Breast epithelium (tissue), 4 donors: ENCODE results near the gene GIPR. TPM values are rescaled to one million over a fixed set of nuclear protein-coding genes. Genes with fewer than 3 reads are reported as not detected.
"Not testable (repeated sequence)": the region's sequence is repeated elsewhere in the genome, so short reads cannot be mapped to it uniquely, and the experiment has no call there.

Source experiments
- DNase-seq, 2 donors: peaks; one replicate each; pipeline ENCODE4 v3.0.0-alpha.2; 2019; ENCODE audit warnings: low spot score in 2 of 2
- H3K27ac ChIP-seq, 2 donors: fragments of 200-600 bp; sonication (generic) in 1 of 2; one replicate each; pipeline ENCODE4 v1.5.1; 2016 to 2019; ENCODE audit warnings: mild to moderate bottlenecking in 1 of 2
- H3K27me3 ChIP-seq, 2 donors: fragments of 200-600 bp; sonication (generic) in 1 of 2; one replicate each; pipeline versions ENCODE4 v1.5.1 to v1.6.0; 2017 to 2019; ENCODE audit warnings: control low read depth in 1 of 2, mild to moderate bottlenecking in 1 of 2
- H3K36me3 ChIP-seq: fragments of 200-600 bp; one replicate; pipeline ENCODE4 v1.5.1; 2019
- H3K4me1 ChIP-seq, 2 donors: fragments of 200-600 bp; sonication (generic); one replicate each; pipeline ENCODE4 v1.5.1; 2016 to 2019; ENCODE audit warnings: control low read depth in 1 of 2
- H3K4me3 ChIP-seq, 3 donors: fragments of 200-600 bp; sonication (generic); 1 replicate in 2 of 3; 2 replicates in 1 of 3; pipeline ENCODE4 v1.5.1; 2016 to 2019; ENCODE audit warnings: mild to moderate bottlenecking in 3 of 3, moderate library complexity in 2 of 3
- H3K9me3 ChIP-seq, 2 donors: fragments of 200-600 bp; sonication (generic) in 1 of 2; one replicate each; pipeline ENCODE4 v1.5.1; 2016 to 2019; ENCODE audit warnings: control low read depth in 1 of 2
- CTCF ChIP-seq, 3 donors: fragments of 450-650 bp; IDR thresholded peaks; one replicate each; pipeline ENCODE4 v1.5.1; 2016 to 2017; ENCODE audit warnings: antibody characterized with exemption in 3 of 3, mild to moderate bottlenecking in 3 of 3, moderate library complexity in 3 of 3
- POLR2A ChIP-seq: fragments of 450-650 bp; IDR thresholded peaks from one replicate; pipeline ENCODE4 v1.6.1; 2016; ENCODE audit warnings: antibody characterized with exemption, mild to moderate bottlenecking, moderate library complexity
- POLR2AphosphoS5 ChIP-seq, 3 donors: sonication (generic); formaldehyde crosslinking; IDR thresholded peaks; one replicate each; pipeline ENCODE4 v1.6.1; 2017; ENCODE audit warnings: antibody characterized with exemption in 3 of 3
- intact Hi-C: fragments of 100-400 bp; cut with DNase I; formaldehyde crosslinking; loops from one replicate; pipeline ENCODE4 v1.15.1; 2023; ENCODE audit warnings: low total_unique reads
- total RNA-seq, 3 donors: library from RNA; depleted of rRNA; stranded (reverse); fragments of >200 nt; gene quantifications; one replicate each; pipeline ENCODE4 v1.1.0, GENCODE V29; 2016

The GIPR gene
- total RNA-seq, 3 donors from 2014 or later = 0.16 to 4.9 (median 4.8) TPM

- Histone ChIP-seq H3K4me3 (peak overlapping the region; percentile 55 to 84 (median 69)), H3K36me3 (peaks cover under 1% of the 10 kb centered on the region), H3K4me1 (peaks cover 5% of the 10 kb centered on the region in 2 donors), H3K27me3 (no peaks in the 10 kb centered on the region), H3K9me3 (no peaks in the 10 kb centered on the region), H3K27ac (peak overlapping the region; percentile 92 to 97)
- TF ChIP-seq POLR2A = no peak
- TF ChIP-seq CTCF (IDR thresholded peaks at IDR 0.05) = no peak
- no peak for TF ChIP-seq POLR2AphosphoS5 (IDR thresholded peaks at IDR 0.05)
- DNase-seq = no peak
- intact Hi-C loops = no loop called here
Measured at GRCh38 chr19:45717983-45718650, 50.1 kb downstream of the GIPR start.

- H3K9me3 ChIP-seq, H3K27ac ChIP-seq, H3K36me3 ChIP-seq, H3K4me3 ChIP-seq, H3K4me1 ChIP-seq, intact Hi-C loops, DNase-seq, H3K27me3 ChIP-seq: not testable (repeated sequence)
Measured at GRCh38 chr19:45720065-45720464, 52.0 kb downstream of the GIPR start.

GRCh38 chr19:45728683-45729082, 60.7 kb downstream of the GIPR start:
- DNase-seq, H3K27ac ChIP-seq, H3K27me3 ChIP-seq, H3K36me3 ChIP-seq, H3K4me1 ChIP-seq, H3K4me3 ChIP-seq, H3K9me3 ChIP-seq, intact Hi-C loops: not testable (repeated sequence)

GRCh38 chr19:45729800-45730290, 61.8 kb downstream of the GIPR start:
- Histone ChIP-seq H3K4me1 (peaks cover 0 to 5% of the 10 kb centered on the region in 2 donors), H3K27ac (peak overlapping the region; percentile 71 to 91), H3K9me3 (no peaks in the 10 kb centered on the region), H3K36me3 (no peaks in the 10 kb centered on the region), H3K27me3 (no peaks in the 10 kb centered on the region), H3K4me3 (peak overlapping the region; percentile 71 to 91 (median 85))
- intact Hi-C loops = no loop called here
- no peak for DNase-seq
- TF ChIP-seq CTCF (IDR thresholded peaks at IDR 0.05) = no peak
- TF ChIP-seq POLR2AphosphoS5 (IDR thresholded peaks at IDR 0.05) = no peak
- TF ChIP-seq POLR2A = no peak

- Histone ChIP-seq H3K27ac (peak within 1 kb of the TSS; percentile 71 to 91), H3K4me1 (peaks cover 0 to 5% of the 10 kb centered on the region in 2 donors), H3K36me3 (no peaks in the 10 kb centered on the region), H3K4me3 (peak within 1 kb of the TSS; percentile 71 to 91 (median 85)), H3K27me3 (no peaks in the 10 kb centered on the region), H3K9me3 (no peaks in the 10 kb centered on the region)
- TF ChIP-seq CTCF (IDR thresholded peaks at IDR 0.05) (no peak), POLR2AphosphoS5 (IDR thresholded peaks at IDR 0.05) (peak; percentile 93 to 95 (median 94)), POLR2A (peak; percentile 87)
- DNase-seq = peak; percentile 96 to 97
- intact Hi-C loops = no loop called here
Measured at GRCh38 chr19:45730368-45731288, 62.6 kb downstream of the GIPR start, which contains the start of gene FBXO46. FBXO46 (minus strand) TSS chr19:45730896; CDS start chr19:45713495, 17,401 bp downstream.

Other genes starting within 250 kb of the GIPR start
- 10 to 100 TPM; 89.9 to 96.7 (median 91.2) TPM for gene ERCC1, start 244.3 kb upstream of the GIPR start, total RNA-seq
- 100 to 1,000 TPM in 1 of 3 donors, 10 to 100 TPM in 2; 29.8 to 109 (median 38.4) TPM for gene FOSB, start 200.2 kb upstream of the GIPR start, total RNA-seq
- gene RTN2, start 171.2 kb upstream of the GIPR start, total RNA-seq = 10 to 100 TPM in 1 of 3 donors, 1 to 10 TPM in 2; 5.9 to 15.1 (median 7.2) TPM
- 1 to 10 TPM; 1.8 to 2.5 (median 2.3) TPM for gene PPM1N, start 169.8 kb upstream of the GIPR start, total RNA-seq
- 10 to 100 TPM; 31.8 to 61.6 (median 52.2) TPM for gene VASP, start 160.7 kb upstream of the GIPR start, total RNA-seq
- gene OPA3, start 83.4 kb upstream of the GIPR start, total RNA-seq = 10 to 100 TPM in 1 of 3 donors, 1 to 10 TPM in 2; 6.6 to 11.4 (median 7.2) TPM
- 1 to 10 TPM; 1.1 to 8.8 (median 1.2) TPM for gene GPR4, start 66.0 kb upstream of the GIPR start, total RNA-seq
- gene EML2, start 28.8 kb upstream of the GIPR start, total RNA-seq = 10 to 100 TPM; 27.7 to 42.0 (median 32.4) TPM
- 100 to 1,000 TPM; 175 to 238 (median 191) TPM for gene SNRPD2, start 23.7 kb downstream of the GIPR start, total RNA-seq
- gene QPCTL, start 24.4 kb downstream of the GIPR start, total RNA-seq = 1 to 10 TPM; 6.1 to 9.4 (median 7.2) TPM
- 10 to 100 TPM in 2 of 3 donors, 1 to 10 TPM in 1; 8.0 to 15.1 (median 13.8) TPM for gene FBXO46, start 62.7 kb downstream of the GIPR start, total RNA-seq
- not detected for gene MEIOSIN, start 65.2 kb downstream of the GIPR start, total RNA-seq
- gene SIX5, start 101.0 kb downstream of the GIPR start, total RNA-seq = 10 to 100 TPM in 2 of 3 donors, 1 to 10 TPM in 1; 8.6 to 11.8 (median 11.8) TPM
- 10 to 100 TPM; 16.0 to 25.6 (median 24.5) TPM for gene DMPK, start 114.3 kb downstream of the GIPR start, total RNA-seq
- gene DMWD, start 124.6 kb downstream of the GIPR start, total RNA-seq = 10 to 100 TPM; 24.2 to 31.1 (median 29.3) TPM
- under 1 TPM in 1 of 3 donors, not detected in 2; 0.15 TPM for gene RSPH6A, start 147.1 kb downstream of the GIPR start, total RNA-seq
- gene SYMPK, start 194.9 kb downstream of the GIPR start, total RNA-seq = 10 to 100 TPM; 24.3 to 50.8 (median 31.3) TPM
- gene FOXA3, start 196.1 kb downstream of the GIPR start, total RNA-seq = under 1 TPM in 1 of 3 donors, not detected in 2; 0.33 TPM
- 10 to 100 TPM; 16.5 to 26.5 (median 19.7) TPM for gene IRF2BP1, start 217.9 kb downstream of the GIPR start, total RNA-seq
- gene MYPOP, start 234.4 kb downstream of the GIPR start, total RNA-seq = 1 to 10 TPM; 2.0 to 5.9 (median 2.4) TPM
- not detected for gene NANOS2, start 246.6 kb downstream of the GIPR start, total RNA-seq